RWPE1 (cell line): ENCODE results near the gene ARHGAP20.

Experiments
- CTCF ChIA-PET: fragments of 350-600 bp; sonication (Branson Sonifier 250); formaldehyde crosslinking; extraction: SDS; loops from one replicate; lab custom pipeline; 2021; lab: Yijun Ruan, JAX
- POLR2A ChIA-PET: fragments of 400-600 bp; formaldehyde crosslinking; extraction: SDS; loops from one replicate; lab custom pipeline; 2020; ENCODE audit warnings: antibody characterized with exemption; ENCODE audit not compliant: low non-redundant PET; lab: Yijun Ruan, JAX
- DNase-seq: peaks from one replicate; pipeline ENCODE4 v3.0.0; 2012; ENCODE audit warnings: low spot score
- H3K27ac ChIP-seq: fragments of 450-650 bp; 2 replicates; pipeline ENCODE4 v1.5.1; 2017
- CTCF ChIP-seq: fragments of 450-650 bp; conservative IDR thresholded peaks from 2 replicates; pipeline ENCODE4 v1.5.1; 2017; ENCODE audit warnings: low read depth, mild to moderate bottlenecking

ARHGAP20 gene

DNA sequence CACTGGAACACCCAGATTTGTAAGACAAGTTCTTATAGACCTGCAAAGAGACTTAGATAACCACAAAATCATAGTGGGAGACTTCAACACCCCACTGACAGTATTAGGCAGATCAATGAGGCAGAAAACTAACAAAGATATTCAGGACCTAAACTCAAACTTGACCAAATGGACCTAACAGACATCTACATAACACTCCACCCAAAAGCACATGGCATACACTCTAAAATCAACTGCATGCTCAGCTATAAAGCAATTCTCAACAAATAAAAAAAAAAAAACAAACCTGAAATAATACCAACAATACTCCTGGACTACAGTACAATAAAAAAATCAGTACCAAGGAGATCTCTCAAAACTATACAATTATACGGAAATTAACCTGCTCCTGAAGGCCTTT is 167.5 kb downstream of the ARHGAP20 start:
- H3K27ac ChIP-seq: no peak overlapping the region
- DNase-seq: no peak
- ChIA-PET CTCF (no interaction called here), POLR2A (no interaction called here)
- TF ChIP-seq CTCF: no peak

- TF ChIP-seq CTCF: no peak
- no peak overlapping the region for H3K27ac ChIP-seq
- ChIA-PET POLR2A (no interaction called here), CTCF (no interaction called here)
- DNase-seq: no peak
These were observed 174.1 kb downstream of the ARHGAP20 start for GRCh38 chr11:110538154-110538553.

DNA sequence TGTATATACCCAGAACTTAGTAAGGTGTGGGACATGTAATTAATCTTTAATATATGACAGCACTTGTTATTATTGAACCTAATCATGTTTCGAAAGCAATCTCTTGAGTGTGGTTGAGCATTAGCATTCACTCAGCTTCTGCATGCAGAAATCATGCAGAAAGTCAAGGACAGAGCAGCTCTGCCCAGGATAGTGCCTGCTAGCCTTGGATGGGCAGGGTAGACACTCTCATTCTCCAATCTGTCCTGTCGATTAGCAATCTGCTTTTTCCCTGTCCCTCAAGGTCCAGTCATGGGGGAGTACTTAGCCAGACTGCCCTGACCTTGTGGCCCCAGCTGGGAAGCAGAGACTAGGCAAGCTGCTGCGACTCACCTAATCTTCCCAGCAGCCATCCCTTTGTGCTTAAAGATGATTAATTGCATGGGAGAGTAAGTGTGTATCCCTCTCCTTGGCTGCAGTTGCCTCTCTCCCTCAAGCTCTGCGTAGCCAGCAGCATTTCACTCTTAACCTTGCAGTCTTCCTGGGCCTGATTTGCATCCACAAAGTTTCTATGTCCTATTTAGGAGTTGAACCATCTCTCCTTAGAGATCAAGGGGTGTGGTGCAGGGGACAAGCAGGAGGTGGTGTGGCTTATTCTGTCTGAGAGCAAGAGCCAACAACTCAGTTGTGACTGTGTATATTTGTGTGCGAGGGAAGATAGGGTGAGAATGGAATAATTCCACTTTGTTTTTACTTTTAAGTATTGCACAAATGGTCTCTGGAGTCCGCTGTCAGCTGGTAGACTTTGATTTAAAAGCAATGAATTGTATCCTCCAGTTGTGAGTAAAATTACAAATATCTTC is 181.1 kb downstream of the ARHGAP20 start:
- ChIA-PET CTCF (no interaction called here), POLR2A (no interaction called here)
- TF ChIP-seq CTCF: no peak
- H3K27ac ChIP-seq: no peak overlapping the region
- DNase-seq: no peak

- ChIA-PET CTCF (interaction anchor here (0.6 kb wide), 2 partner anchors 78 to 182 kb away, joined by 3 read pairs; no protein-coding TSS in a partner anchor), POLR2A (no interaction called here)
- TF ChIP-seq CTCF: no peak
- no peak for DNase-seq
- no peak overlapping the region for H3K27ac ChIP-seq
These were observed 183.2 kb downstream of the ARHGAP20 start for GRCh38 chr11:110529043-110529442.

DNA sequence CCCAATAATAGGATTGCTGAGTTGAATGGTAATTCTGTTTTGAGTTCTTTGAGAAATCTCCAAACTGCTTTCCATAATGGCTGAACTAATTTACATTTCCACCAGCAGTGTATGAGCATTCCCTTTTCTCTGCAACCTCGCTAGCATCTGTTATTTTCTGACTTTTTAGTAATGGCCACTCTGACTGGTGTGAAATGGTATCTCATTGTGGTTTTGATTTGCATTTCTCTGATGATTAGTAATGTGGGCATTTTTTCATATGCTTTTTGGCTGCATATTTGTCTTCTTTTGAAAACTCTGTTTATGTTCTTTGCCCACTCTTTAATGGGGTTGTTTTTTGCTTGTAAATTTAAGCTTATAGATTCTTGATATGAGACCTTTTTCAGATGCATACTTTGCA is 185.1 kb downstream of the ARHGAP20 start:
- ChIA-PET POLR2A (no interaction called here), CTCF (no interaction called here)

More for the DNA sequence above, 185.1 kb downstream of the ARHGAP20 start:
- H3K27ac ChIP-seq: no peak overlapping the region
- TF ChIP-seq CTCF: no peak
- DNase-seq: no peak
